HS-5 (cell line): ENCODE results near the gene PGAP3.

Experiments used
- DNase-seq: peaks from one replicate; pipeline ENCODE4 v3.0.0-alpha.2; 2012; ENCODE audit warnings: low read depth

PGAP3 gene

DNA sequence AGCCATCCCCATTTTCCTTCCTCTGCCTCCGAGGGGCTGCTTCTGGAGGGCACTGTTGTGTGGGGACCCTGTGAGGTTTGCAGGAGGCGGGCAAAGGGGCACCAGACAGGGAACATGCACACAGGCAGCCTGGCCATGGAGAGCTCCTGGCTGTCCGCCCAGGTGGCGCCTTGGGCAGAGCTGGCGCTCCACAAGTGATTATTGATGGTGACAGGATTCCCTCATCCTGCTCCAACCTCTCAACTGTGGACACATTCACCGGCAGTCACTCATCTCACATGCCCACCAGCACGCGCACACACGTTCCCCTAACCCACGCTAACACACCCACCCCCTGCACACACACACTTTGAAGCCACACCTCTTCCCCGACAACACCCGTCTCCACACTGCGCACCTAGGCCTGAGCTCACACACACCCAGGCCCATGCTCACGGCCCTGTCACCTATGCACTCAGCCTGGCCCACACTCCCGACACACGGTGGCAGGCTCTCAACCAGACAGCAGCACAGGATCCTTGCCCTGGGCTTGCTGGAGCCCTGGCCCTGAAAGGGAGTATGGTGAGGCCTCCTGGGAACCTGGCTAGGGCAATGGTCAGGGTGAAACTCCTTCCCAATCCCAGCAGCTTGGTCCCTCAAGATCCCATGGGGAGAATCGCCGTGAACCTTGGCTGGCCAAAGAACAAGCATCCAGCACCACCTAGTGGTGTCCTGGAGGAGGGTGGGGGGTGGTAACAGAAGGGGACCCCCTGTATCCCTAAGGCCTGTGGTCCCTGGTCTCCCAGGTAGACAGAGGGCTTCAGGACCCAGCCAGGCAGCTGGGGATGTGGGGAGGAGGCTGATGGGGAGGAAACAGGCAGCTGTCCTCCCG is 16.0 kb downstream of the PGAP3 start:
- DNase-seq = no peak

DNA sequence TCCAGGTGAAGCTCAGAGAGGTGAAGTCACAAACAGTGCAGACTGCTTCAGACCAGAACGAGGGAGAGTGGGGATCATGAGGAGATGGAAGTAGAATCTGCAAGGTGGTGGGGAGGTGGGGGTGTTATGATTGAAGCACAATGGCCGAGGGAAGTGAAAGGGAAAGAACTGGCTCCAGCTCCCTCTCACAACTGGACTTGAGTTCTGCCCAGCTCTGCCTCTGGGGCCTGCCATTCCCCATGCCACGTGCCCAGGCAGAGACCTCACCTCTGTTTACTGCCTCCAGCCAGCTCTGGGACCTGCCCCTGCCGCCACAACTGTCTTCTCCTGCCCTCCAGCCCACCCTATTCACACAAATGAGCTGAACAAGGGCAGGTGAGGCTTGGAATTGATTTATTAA is 17.1 kb downstream of the PGAP3 start:
- DNase-seq = no peak

DNA sequence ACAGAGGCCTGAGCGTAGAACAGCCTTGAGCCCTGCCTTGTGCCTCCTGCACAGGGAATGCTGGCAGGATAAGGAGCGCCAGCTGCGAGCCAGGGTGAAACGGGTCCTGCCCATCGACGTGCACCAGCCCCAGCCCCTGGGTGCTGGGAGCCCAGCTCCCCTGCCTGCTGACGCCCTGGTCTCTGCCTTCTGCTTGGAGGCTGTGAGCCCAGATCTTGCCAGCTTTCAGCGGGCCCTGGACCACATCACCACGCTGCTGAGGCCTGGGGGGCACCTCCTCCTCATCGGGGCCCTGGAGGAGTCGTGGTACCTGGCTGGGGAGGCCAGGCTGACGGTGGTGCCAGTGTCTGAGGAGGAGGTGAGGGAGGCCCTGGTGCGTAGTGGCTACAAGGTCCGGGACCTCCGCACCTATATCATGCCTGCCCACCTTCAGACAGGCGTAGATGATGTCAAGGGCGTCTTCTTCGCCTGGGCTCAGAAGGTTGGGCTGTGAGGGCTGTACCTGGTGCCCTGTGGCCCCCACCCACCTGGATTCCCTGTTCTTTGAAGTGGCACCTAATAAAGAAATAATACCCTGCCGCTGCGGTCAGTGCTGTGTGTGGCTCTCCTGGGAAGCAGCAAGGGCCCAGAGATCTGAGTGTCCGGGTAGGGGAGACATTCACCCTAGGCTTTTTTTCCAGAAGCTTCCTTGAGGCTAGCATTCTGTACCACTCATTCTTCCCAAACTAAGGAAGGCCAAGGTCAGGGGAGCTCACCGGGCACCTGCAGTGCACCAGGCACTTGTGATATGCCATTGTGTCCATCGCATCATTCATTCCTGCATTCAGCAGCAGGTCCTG is 17.7 kb downstream of the PGAP3 start:
- DNase-seq = no peak

DNA sequence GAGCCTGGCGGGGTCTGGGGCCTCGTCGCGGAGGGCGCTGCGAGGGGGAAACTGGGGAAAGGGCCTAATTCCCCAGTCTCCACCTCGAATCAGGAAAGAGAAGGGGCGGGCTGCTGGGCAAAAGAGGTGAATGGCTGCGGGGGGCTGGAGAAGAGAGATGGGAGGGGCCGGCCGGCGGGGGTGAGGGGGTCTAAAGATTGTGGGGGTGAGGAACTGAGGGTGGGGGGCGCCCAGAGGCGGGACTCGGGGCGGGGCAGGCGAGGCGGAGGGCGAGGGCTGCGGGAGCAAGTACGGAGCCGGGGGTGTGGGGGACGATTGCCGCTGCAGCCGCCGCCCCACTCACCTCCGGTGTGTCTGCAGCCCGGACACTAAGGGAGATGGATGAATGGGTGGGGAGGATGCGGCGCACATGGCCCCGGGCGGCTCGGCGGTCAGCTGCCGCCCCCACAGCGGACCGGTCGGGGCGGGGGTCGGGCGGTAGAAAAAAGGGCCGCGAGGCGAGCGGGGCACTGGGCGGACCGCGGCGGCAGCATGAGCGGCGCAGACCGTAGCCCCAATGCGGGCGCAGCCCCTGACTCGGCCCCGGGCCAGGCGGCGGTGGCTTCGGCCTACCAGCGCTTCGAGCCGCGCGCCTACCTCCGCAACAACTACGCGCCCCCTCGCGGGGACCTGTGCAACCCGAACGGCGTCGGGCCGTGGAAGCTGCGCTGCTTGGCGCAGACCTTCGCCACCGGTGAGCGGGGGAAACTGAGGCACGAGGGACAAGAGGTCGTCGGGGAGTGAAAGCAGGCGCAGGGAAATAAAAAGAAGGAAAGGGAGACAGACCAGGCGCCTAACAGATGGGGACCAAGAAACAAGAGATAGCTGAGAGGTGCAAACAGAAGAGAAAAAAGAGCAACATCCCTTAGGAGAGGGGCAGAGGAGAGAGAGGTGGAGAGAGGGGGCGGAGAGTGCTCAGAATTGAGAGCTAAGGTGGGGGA is 19.6 kb downstream of the PGAP3 start, which contains the start of gene PNMT:
Gene PNMT (plus strand): TSS at position 509 of the 980 bp plus-strand sequence. CDS start 23 bp downstream, at position 532.
- DNase-seq = no peak

DNA sequence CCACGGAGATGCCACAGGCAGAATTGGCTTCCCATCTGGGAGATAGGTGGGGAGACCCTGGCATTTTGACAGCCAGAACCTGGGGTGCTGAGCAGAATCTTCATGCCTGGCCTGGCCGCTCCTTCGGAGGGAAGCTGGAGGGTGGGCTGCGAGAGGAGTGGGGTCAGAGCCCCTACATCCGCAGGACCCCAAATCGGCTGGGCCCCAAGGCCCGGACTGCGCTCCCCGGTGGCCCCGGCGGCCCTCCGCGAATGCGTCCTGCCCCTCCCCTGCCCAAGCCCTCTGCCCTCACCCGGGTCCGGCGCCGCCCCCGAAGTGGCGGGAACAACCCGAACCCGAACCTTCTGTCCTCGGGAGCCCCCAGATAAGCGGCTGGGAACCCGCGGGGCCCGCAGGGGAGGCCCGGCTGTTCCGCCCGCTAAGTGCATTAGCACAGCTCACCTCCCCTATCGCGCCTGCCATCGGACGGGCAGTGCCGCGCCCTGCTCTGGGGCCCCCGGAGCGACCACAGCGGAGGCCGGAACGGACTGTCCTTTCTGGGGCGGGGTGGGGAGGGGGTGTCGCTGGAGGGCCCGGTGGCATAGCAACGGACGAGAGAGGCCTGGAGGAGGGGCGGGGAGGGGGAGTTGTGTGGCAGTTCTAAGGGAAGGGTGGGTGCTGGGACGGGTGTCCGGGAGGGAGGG is 20.5 kb downstream of the PGAP3 start:
- DNase-seq = no peak

DNA sequence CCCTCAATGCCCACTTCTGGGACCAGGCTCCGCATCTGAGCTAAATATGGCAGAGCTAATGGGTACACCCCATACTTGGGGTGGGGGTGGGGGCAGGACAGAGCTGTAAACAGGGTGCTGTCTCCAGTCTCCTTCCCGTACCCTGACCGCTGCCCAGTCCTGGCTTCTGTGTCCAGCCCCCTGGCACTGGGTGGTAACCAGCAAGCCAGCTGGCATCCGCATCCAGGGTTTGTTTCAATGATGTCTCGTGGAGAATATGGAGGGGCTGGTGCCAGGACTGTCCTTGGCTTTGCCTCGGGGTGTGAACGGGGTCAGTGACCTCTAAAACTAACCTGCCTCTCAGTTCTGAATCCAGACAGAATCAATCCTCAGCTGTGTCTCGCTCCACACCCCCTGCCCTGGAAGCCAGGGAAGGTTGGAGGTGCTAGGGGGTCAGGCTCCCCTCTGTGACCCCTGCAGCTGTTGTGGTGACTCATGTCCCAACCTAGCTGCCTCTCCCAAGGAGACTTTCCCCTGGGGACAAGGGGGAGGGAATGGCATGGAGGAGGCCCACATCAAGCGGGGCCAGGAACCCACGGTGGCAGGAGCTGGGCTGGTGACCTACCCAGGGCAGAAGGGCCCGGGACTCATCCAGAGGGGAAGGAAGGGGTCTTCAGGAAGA is 21.1 kb downstream of the PGAP3 start:
- no peak for DNase-seq

DNA sequence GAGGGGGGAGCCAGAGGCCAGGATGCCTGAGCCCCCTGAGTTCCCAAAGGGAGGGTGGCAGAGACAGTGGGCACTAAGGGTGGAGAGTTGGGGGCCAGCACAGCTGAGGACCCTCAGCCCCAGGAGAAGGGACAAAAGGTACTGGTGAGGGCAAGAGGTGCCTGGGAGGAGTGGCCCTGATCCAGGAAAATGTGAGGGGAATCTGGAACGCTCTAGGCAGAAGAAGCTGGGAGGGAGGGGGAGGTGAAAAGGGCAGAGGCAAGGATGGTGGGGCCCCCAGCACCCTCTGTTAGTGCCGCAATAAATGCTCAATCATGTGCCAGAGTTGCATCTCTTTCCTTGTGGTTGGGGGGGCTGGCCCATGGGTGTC is 21.6 kb downstream of the PGAP3 start:
- DNase-seq = no peak

DNA sequence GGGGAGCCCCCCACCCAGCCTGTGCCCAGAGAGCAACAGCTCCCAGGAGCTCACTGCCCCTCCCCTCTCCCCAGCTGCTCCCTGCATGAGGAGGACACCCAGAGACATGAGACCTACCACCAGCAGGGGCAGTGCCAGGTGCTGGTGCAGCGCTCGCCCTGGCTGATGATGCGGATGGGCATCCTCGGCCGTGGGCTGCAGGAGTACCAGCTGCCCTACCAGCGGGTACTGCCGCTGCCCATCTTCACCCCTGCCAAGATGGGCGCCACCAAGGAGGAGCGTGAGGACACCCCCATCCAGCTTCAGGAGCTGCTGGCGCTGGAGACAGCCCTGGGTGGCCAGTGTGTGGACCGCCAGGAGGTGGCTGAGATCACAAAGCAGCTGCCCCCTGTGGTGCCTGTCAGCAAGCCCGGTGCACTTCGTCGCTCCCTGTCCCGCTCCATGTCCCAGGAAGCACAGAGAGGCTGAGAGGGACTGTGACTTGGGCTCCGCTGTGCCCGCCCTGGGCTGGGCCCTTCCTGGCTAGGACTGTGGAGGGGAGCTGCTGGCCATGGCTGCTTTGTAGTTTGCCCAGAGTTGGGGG is 22.1 kb downstream of the PGAP3 start:
- DNase-seq = no peak

DNA sequence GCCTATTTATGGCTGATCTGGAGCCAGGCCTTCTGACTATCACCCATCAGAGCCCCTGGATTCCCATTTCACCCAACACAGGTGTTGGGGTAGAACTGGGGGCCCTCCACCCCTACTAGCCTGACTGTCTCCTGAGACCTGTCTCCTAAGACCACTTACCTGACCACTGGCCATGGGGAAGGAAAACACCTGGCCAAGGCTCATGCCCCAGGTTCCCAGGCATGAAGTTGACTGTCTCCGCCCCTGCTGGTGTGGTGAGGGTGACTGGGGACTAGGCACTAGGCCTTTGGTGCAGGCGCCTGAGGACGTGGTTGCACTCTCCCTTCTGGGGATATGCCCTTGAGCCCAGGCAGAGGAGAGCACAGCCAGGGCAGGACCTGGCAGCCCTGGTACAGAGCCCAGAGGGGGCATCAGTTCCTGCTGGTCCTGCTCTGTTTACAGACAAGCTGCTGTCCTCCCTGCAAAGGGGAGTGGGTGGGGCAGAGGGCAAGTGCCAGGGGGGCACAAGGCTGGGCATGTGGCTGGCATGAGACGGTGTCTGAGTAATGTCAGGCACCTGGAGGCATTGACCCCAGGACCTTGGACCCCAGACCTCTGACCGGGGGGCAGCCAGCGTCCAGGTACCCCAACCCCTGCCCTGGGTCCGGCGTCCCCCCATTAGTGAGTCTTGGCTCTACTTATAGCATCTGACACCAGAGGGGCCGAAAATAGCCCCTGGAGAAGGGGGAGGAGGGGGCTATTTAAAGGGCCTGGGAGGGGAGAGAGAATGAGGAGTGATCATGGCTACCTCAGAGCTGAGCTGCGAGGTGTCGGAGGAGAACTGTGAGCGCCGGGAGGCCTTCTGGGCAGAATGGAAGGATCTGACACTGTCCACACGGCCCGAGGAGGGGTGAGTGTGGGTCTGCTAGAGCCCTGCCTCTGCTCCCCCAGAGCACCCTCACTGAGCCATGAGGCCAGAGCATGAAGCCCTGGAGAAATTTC is 23.0 kb downstream of the PGAP3 start, which contains the start of gene TCAP:
Gene TCAP (plus strand): TSS at position 769 of the 981 bp plus-strand sequence. CDS start 11 bp downstream, at position 780.
- DNase-seq = no peak

DNA sequence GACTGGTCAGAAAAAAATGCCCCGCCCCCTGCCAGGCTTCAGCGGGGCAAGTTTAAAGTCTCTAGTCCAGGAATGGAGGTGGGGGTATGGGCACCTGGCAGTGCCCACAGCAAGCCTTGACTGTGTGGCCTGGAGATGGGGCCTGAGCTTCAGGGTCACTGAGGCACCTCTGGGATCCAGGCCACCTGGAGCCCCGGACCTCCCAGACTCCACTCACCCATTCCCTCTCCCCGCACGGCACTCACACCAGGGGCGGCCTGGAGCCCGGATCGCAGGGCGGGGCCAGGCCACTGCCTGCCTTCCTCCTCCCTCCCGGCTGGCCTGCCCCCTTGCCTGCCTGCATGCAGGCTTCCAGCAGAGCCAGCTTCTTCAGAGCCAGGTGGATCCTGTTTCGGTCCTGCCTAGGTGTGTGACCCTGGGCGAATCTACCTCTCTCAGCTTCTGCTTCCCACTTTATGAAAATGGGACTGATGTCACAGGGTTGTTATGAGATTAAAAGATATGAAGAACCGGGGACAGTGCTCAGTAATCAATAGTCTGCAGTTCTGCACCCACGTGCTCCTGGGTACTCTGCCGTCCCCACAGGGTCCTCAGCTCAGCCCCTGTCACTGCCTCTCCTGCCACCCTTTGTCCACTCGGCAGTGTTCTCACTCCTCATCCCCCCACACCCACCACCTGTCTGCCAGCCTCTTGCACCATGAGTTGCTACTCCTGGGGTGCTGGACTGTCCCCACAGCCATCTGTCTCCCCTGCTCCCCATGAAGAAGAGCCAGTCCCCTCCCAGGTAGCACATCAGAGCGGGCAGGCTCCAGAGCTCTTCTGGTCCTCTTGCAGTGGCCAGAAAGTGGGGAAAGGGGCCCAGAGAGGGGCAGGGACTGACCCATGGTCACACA is 23.9 kb downstream of the PGAP3 start:
- no peak for DNase-seq

DNA sequence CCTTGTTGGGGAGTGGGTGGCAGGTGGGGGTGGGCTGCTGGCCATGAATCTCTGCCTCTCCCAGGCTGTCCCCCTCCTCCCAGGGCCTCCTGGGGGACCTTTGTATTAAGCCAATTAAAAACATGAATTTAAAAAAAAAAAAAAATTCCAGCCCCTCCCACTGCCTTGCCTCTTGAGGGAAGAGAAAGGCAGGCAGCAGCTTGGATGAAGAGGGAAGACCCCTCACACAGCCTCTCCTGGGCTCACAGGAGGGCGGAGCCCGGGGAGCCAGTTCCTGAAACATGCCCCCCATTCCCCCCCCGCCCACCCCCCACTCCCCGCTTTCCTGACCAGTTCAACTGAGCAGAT is 24.5 kb downstream of the PGAP3 start:
- no peak for DNase-seq

DNA sequence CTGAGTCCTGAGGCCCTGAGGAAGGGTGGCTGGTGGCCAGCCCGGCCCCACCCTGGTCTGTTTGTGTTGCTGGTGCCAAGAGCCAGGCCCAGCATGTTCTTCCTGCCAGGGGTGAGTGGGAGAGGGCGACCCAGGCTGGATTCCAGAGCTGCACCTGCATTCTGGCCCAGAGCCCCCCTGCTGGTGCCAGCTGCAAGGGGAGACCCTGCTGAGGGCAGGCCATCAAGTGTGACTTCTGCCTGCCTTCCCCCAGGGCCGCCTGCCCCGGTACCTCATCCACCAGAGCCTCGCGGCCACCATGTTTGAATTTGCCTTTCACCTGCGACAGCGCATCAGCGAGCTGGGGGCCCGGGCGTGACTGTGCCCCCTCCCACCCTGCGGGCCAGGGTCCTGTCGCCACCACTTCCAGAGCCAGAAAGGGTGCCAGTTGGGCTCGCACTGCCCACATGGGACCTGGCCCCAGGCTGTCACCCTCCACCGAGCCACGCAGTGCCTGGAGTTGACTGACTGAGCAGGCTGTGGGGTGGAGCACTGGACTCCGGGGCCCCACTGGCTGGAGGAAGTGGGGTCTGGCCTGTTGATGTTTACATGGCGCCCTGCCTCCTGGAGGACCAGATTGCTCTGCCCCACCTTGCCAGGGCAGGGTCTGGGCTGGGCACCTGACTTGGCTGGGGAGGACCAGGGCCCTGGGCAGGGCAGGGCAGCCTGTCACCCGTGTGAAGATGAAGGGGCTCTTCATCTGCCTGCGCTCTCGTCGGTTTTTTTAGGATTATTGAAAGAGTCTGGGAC is 25.1 kb downstream of the PGAP3 start:
- no peak for DNase-seq

DNA sequence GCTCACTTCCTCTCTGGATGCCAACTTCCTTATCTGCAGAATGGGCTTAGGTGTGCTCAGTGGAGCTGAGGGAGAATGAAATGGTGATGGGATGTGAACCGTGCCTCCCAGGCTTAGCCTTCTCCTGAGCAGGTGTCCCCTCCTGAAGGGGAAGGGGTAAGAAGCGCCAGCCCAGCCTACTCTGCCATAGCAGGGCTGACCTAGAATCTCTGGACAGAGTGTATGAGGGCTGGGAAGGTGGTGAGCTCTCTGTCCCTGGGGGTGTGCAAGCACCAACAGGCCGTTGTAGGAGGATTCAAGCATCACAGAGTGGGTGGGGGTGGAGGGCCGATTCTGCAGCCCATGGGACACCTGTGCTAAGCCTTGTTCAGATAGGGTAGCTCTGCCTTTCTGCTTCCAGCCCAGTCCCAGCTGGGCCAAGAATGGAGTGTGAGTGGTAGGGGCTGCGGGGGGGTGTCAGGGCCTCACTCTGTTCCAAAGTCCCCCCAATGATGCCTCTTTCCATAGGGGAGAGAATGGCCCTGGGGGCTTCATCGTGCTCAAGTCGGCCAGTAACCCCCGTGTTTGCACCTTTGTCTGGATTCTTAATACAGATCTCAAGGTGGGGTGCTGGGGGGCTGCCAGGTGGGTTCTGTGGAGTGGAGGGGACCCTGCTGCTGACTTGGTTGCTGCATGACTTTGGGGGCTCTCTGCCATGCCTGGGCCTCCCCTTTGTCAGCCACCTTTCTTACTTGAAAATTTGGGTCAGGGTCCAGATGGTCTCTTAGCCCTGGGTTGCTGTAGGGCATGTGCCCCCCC is 25.9 kb downstream of the PGAP3 start:
- DNase-seq = no peak

DNA sequence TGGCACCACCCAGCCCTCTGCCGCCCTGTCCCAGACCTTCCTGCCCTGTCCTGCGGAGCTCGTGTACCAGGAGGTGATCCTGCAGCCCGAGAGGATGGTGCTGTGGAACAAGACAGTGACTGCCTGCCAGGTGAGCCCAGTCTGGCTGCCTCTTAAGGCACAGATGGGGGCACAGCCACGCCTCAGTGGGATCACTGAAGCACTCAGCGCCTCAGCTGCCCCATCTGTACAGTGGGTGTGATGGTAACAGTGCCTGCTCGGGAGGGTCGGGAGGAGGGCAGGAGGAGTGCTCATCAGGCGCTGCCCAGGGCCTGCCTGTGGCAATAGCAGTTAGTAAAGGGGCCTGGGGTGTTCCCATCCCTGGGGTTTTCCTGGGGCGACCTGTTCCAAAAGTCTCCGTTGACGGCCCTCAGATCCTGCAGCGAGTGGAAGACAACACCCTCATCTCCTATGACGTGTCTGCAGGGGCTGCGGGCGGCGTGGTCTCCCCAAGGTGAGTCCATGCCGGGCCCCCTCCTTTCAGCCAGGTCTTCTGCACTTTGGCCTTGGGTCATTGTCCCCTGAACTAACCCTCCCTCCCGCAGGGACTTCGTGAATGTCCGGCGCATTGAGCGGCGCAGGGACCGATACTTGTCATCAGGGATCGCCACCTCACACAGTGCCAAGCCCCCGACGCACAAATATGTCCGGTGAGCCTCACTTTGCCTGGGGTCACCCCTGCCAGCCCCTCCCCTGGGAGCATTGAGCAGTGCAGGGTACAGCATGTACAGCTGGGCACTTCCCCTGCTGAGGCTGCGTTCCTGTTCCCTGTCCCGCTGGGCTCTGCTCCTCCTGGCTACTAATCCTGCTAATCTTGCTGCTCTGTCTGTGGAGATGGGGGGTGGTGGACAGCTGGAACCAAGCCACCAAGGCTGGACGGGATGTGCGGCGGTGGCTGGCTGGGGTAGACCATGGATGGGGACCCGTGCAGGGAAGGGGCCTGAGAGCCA is 27.2 kb downstream of the PGAP3 start:
- DNase-seq = no peak

DNA sequence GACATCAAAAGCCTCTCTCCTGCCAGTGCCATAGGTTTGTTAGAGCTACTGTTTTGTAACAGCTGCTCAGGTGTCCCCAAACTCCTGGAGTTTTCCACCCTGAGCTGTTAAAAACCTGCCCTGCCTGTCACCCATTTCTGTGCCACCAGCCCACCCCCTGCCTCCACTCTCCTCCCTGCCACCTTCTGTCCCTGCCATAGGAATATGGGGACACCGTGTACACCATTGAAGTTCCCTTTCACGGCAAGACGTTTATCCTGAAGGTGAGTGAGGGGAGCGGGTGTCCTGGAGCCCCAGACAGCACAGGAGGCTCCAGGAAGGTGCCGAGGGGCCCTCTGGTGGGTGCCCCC is 27.9 kb downstream of the PGAP3 start:
- no peak for DNase-seq
